IMR-90 (cell line): ENCODE results near the gene LRP1B. TPM values are rescaled to one million over a fixed set of nuclear protein-coding genes. Genes with fewer than 3 reads are reported as not detected.

Experiments used
- ATAC-seq: fragments of 200-7000 bp; cut with Tn5 transposase; 2 replicates; pipeline ENCODE4 v1.9.1; 2020; ENCODE audit warnings: low read depth, mild to moderate bottlenecking, moderate library complexity
- BruUV-seq: library from RNA; stranded (reverse); fragments of 400-500 nt; replicated peaks from 2 replicates; lab custom pipeline; 2021; lab: Mats Ljungman, UMichigan
- CTCF ChIA-PET: fragments of 300-600 bp; formaldehyde crosslinking; extraction: SDS; loops from one replicate; lab custom pipeline; 2021; ENCODE audit warnings: antibody characterized with exemption; lab: Yijun Ruan, JAX
- POLR2A ChIA-PET: fragments of 300-600 bp; sonication (Branson Sonifier 250); formaldehyde crosslinking; loops from one replicate; lab custom pipeline; 2022; ENCODE audit warnings: antibody characterized with exemption; ENCODE audit not compliant: unreplicated experiment; lab: Charles Lee
- DNase-seq: peaks from one replicate; pipeline ENCODE4 v3.0.0; 2013
- H2AFZ ChIP-seq: replicated peaks from 2 replicates; pipeline ENCODE3; 2013; ENCODE audit warnings: low read length, mild to moderate bottlenecking; ENCODE audit not compliant: poor library complexity
- H2AK5ac ChIP-seq: 2 replicates; pipeline ENCODE4 v1.6.1; 2013; ENCODE audit warnings: low read depth, low read length, inconsistent platforms
- H2AK9ac ChIP-seq: replicated peaks from 2 replicates; pipeline ENCODE3; 2013; ENCODE audit warnings: mild to moderate bottlenecking, low read depth, low read length, moderate library complexity; ENCODE audit not compliant: poor library complexity
- H2BK120ac ChIP-seq: 2 replicates; pipeline ENCODE4 v1.6.1; 2013; ENCODE audit warnings: low read depth, low read length, inconsistent platforms
- H2BK15ac ChIP-seq: 3 replicates; pipeline ENCODE4 v1.6.1; 2013; ENCODE audit warnings: low read depth, low read length, inconsistent platforms
- H2BK20ac ChIP-seq: 2 replicates; pipeline ENCODE4 v1.6.1; 2013; ENCODE audit warnings: low read depth, mild to moderate bottlenecking, inconsistent platforms, low read length, moderate library complexity
- H2BK5ac ChIP-seq: 2 replicates; pipeline ENCODE4 v1.6.1; 2013; ENCODE audit warnings: mild to moderate bottlenecking, low read depth, low read length, inconsistent platforms; ENCODE audit not compliant: poor library complexity, severe bottlenecking
- H3K14ac ChIP-seq: replicated peaks from 2 replicates; pipeline ENCODE4 v1.6.1; 2013; ENCODE audit warnings: low read depth, low read length, inconsistent platforms
- H3K18ac ChIP-seq: 2 replicates; pipeline ENCODE4 v1.6.1; 2013; ENCODE audit warnings: low read depth, low read length, control low read depth
- H3K23ac ChIP-seq: 2 replicates; pipeline ENCODE4 v1.6.1; 2013; ENCODE audit warnings: low read depth, low read length, inconsistent platforms
- H3K27ac ChIP-seq: 2 replicates; pipeline ENCODE4 v1.5.1; 2013; ENCODE audit warnings: mild to moderate bottlenecking, control low read depth, low read length; ENCODE audit not compliant: insufficient read depth
- H3K27me3 ChIP-seq: 2 replicates; pipeline ENCODE4 v1.6.1; 2013; ENCODE audit warnings: low read length; ENCODE audit not compliant: control insufficient read depth, insufficient read depth
- H3K36me3 ChIP-seq: 2 replicates; pipeline ENCODE4 v1.6.1; 2013; ENCODE audit warnings: low read length, mixed read lengths; ENCODE audit not compliant: control insufficient read depth, insufficient read depth
- H3K4ac ChIP-seq: 2 replicates; pipeline ENCODE4 v1.6.1; 2013; ENCODE audit warnings: low read depth, low read length, inconsistent platforms
- H3K4me1 ChIP-seq: 2 replicates; pipeline ENCODE4 v1.6.1; 2013; ENCODE audit warnings: low read length, mixed read lengths; ENCODE audit not compliant: control insufficient read depth, insufficient read depth
- H3K4me2 ChIP-seq: 2 replicates; pipeline ENCODE4 v1.6.1; 2013; ENCODE audit warnings: low read depth, mild to moderate bottlenecking, control low read depth, low read length, moderate library complexity
- H3K4me3 ChIP-seq: 2 replicates; pipeline ENCODE4 v1.5.1; 2013; ENCODE audit warnings: low read depth, mild to moderate bottlenecking, control low read depth, low read length, moderate library complexity; ENCODE audit not compliant: insufficient read depth
- H3K56ac ChIP-seq: 2 replicates; pipeline ENCODE4 v1.6.1; 2013; ENCODE audit warnings: low read length, inconsistent platforms; ENCODE audit not compliant: insufficient read depth; ENCODE audit errors: extremely low read depth
- H3K79me1 ChIP-seq, 2 experiments: 2 replicates each; pipeline ENCODE4 v1.6.1; 2013; ENCODE audit warnings: low read length in 2 of 2, inconsistent platforms in 1 of 2, low read depth in 1 of 2
- H3K9ac ChIP-seq: 2 replicates; pipeline ENCODE4 v1.6.1; 2013; ENCODE audit warnings: low read depth, low read length, control low read depth
- H3K9me1 ChIP-seq: 2 replicates; pipeline ENCODE4 v1.6.1; 2013; ENCODE audit warnings: low read length, inconsistent platforms; ENCODE audit not compliant: insufficient read depth
- H3K9me3 ChIP-seq: 2 replicates; pipeline ENCODE4 v1.6.1; 2013; ENCODE audit warnings: low read length; ENCODE audit not compliant: control insufficient read depth, insufficient read depth
- H4K20me1 ChIP-seq: 2 replicates; pipeline ENCODE4 v1.6.1; 2013; ENCODE audit warnings: low read length, inconsistent platforms; ENCODE audit not compliant: insufficient read depth
- H4K5ac ChIP-seq: 2 replicates; pipeline ENCODE4 v1.6.1; 2013; ENCODE audit warnings: mild to moderate bottlenecking, low read depth, low read length, control low read depth
- H4K8ac ChIP-seq, 2 experiments: 2 replicates each; pipeline ENCODE4 v1.6.1; 2013; ENCODE audit warnings: low read depth in 2 of 2, low read length in 2 of 2, control low read depth in 1 of 2, inconsistent platforms in 1 of 2
- H4K91ac ChIP-seq: 2 replicates; pipeline ENCODE4 v1.6.1; 2013; ENCODE audit warnings: low read depth, low read length, inconsistent platforms; ENCODE audit not compliant: insufficient read depth
- BHLHE40 ChIP-seq: fragments of 150-350 bp; IDR thresholded peaks from 2 replicates; pipeline ENCODE4 v1.6.1; 2016; ENCODE audit warnings: mild to moderate bottlenecking, low read depth, low read length
- CEBPB ChIP-seq: IDR thresholded peaks from 2 replicates; pipeline ENCODE4 v1.6.1; 2012; ENCODE audit warnings: low read depth, low read length, improper control_type of control experiment
- MXI1 ChIP-seq: IDR thresholded peaks from 2 replicates; pipeline ENCODE4 v1.6.1; 2012; ENCODE audit warnings: low read depth, mild to moderate bottlenecking, low read length, moderate library complexity, borderline replicate concordance
- RCOR1 ChIP-seq: IDR thresholded peaks from 2 replicates; pipeline ENCODE4 v1.6.1; 2012; ENCODE audit warnings: mild to moderate bottlenecking, low read length, improper control_type of control experiment; ENCODE audit not compliant: insufficient replicate concordance
- WGBS, 2 experiments: methylation state at CpG; one replicate each; pipeline versions ENCODE4 v1.1.5 to v1.1.7; 2013; ENCODE audit warnings: missing lambda C conversion rate in 2 of 2; ENCODE audit not compliant: insufficient read length in 1 of 2; ENCODE audit errors: extremely low coverage in 2 of 2; 5-methylcytosine and 5-hydroxymethylcytosine counted together
- dilution Hi-C: fragments of 300-500 bp; cut with HindIII; formaldehyde crosslinking; loops from one replicate; pipeline ENCODE4 v1.14.3; 2018; ENCODE audit warnings: low sequenced_read_pairs; ENCODE audit not compliant: unreplicated experiment
- in situ Hi-C: fragments of 300-500 bp; cut with MboI; formaldehyde crosslinking; loops from 3 replicates; pipeline ENCODE4 v1.14.3; 2019; ENCODE audit warnings: low sequenced_read_pairs, inconsistent platforms, mixed read lengths
- intact Hi-C: fragments of 100-400 bp; cut with micrococcal nuclease; formaldehyde crosslinking; loops from 2 replicates; pipeline ENCODE4 v1.10.0; 2022
- polyA plus RNA-seq, 3 experiments: library from polyadenylated mRNA; depleted of rRNA; stranded (reverse); fragments of >200 nt; gene quantifications; 2 replicates each; pipeline ENCODE4 v1.2.3, GENCODE V29; 2012; ENCODE audit warnings: low replicate concordance in 1 of 3
- total RNA-seq: library from RNA; depleted of rRNA; stranded (reverse); fragments of >200 nt; gene quantifications from 2 replicates; pipeline ENCODE4 v1.2.3, GENCODE V29; 2012

The LRP1B gene
- total and polyA plus RNA-seq, 2 of the 4 experiments (the other 2 are of a cell fraction), result under 0.01 to 0.02 TPM

DNA sequence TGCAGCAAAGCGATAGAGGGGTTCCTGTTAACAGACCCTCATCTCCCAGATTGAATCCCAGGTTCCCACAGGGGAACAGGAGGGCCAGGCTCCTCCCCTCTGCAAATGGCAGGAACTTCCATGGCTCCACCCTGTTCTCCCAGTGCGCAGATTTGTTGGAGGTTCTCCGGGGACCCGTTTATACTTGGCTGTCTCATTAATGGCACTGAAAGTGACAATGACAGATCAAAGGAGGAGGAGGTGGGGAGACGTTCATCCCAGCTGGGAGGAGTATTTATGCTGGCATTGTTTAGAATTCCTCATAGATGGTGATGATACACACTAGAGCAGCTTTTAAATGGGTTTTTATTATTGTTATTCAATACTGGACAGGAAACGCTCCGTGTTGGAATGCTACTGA, 186.9 kb downstream of the LRP1B start:
- DNase-seq, result no peak
- H3K79me1 ChIP-seq, result no peaks in the 10 kb centered on the region
- H3K27me3 ChIP-seq, result no peaks in the 10 kb centered on the region
- dilution Hi-C loops, result no loop called here
- POLR2A ChIA-PET, result no interaction called here
- WGBS, 2 experiments, result no CpG with 5 or more reads among the region's 7 CpGs
- no peaks in the 10 kb centered on the region for H3K4me1 ChIP-seq
- no peak overlapping the region for H2AFZ ChIP-seq
- H3K4me3 ChIP-seq, result no peak overlapping the region
- no peak overlapping the region for H2BK120ac ChIP-seq
- no peak overlapping the region for H4K5ac ChIP-seq
- H2AK5ac ChIP-seq, result no peak overlapping the region
- no peak overlapping the region for H3K9ac ChIP-seq
- H3K9me3 ChIP-seq, result no peaks in the 10 kb centered on the region; the same call in 1 of the 2 replicates
- in situ Hi-C loops, result no loop called here
- no peak overlapping the region for H3K4me2 ChIP-seq
- no peak overlapping the region for H3K4ac ChIP-seq
- no peaks in the 10 kb centered on the region for H3K9me1 ChIP-seq
- TF ChIP-seq CEBPB, result no peak
- TF ChIP-seq MXI1, result no peak
- no peak for TF ChIP-seq BHLHE40
- TF ChIP-seq RCOR1, result no peak
- no peak overlapping the region for H4K91ac ChIP-seq
- H3K27ac ChIP-seq, result no peak overlapping the region
- no peak overlapping the region for H2BK15ac ChIP-seq
- no peak overlapping the region for H2AK9ac ChIP-seq
- H2BK5ac ChIP-seq, result no peak overlapping the region
- no peak overlapping the region for H3K14ac ChIP-seq
- no peak overlapping the region for H3K18ac ChIP-seq
- no peak overlapping the region for H3K56ac ChIP-seq
- no peak overlapping the region for H2BK20ac ChIP-seq
- BruUV-seq, result no TSS peak
- no peak for ATAC-seq
- CTCF ChIA-PET, result no interaction called here
- H4K8ac ChIP-seq, result no peak overlapping the region
- H3K36me3 ChIP-seq, result no peaks in the 10 kb centered on the region
- intact Hi-C loops, result no loop called here
- no peak overlapping the region for H3K23ac ChIP-seq
- no peaks in the 10 kb centered on the region for H4K20me1 ChIP-seq
